Measurements from ENCODE around the gene IDH3G.

Gene IDH3G

GRCh38 chrX:153814591-153815315 is 20.6 kb upstream of the IDH3G start:
- DNase-seq: no peak

- no peak for DNase-seq
Observed at GRCh38 chrX:153813161-153813560, 19.0 kb upstream of the IDH3G start.

- DNase-seq: no peak
Observed at GRCh38 chrX:153812220-153812619, 18.0 kb upstream of the IDH3G start.

- DNase-seq: no peak
Observed at GRCh38 chrX:153807976-153808375, 13.8 kb upstream of the IDH3G start.

- DNase-seq: no peak
Observed at GRCh38 chrX:153806999-153807575, 12.9 kb upstream of the IDH3G start.

GRCh38 chrX:153805436-153805835 is 11.3 kb upstream of the IDH3G start:
- no peak for DNase-seq

GRCh38 chrX:153804621-153805020 is 10.4 kb upstream of the IDH3G start:
- DNase-seq: no peak

- no peak for DNase-seq
Observed at GRCh38 chrX:153804100-153804595, 10.0 kb upstream of the IDH3G start.

- no peak for DNase-seq
Observed at GRCh38 chrX:153803211-153804099, 9.3 kb upstream of the IDH3G start.

- DNase-seq: no peak
Observed at GRCh38 chrX:153802513-153803045, 8.4 kb upstream of the IDH3G start.

GRCh38 chrX:153801669-153802068 is 7.5 kb upstream of the IDH3G start:
- no peak for DNase-seq

- no peak for DNase-seq
Observed at GRCh38 chrX:153800746-153801145, 6.6 kb upstream of the IDH3G start.

GRCh38 chrX:153800177-153800722 is 6.1 kb upstream of the IDH3G start:
- no peak for DNase-seq

GRCh38 chrX:153799326-153799725 is 5.2 kb upstream of the IDH3G start:
- DNase-seq: no peak

GRCh38 chrX:153797415-153798015 is 3.3 kb upstream of the IDH3G start:
- DNase-seq: no peak

- no peak for DNase-seq
Observed at GRCh38 chrX:153794897-153795816, 982 bp upstream of the IDH3G start.

- DNase-seq: no peak
Observed at GRCh38 chrX:153793291-153793690, 884 bp downstream of the IDH3G start.

- no peak for DNase-seq
Observed at GRCh38 chrX:153792368-153792767, 1.8 kb downstream of the IDH3G start.

- DNase-seq: no peak
Observed at GRCh38 chrX:153791104-153791852, 2.9 kb downstream of the IDH3G start.

GRCh38 chrX:153789654-153790053 is 4.5 kb downstream of the IDH3G start:
- no peak for DNase-seq

- no peak for DNase-seq
Observed at GRCh38 chrX:153786669-153787068, 7.5 kb downstream of the IDH3G start.
